ENCODE measurements around the gene NEU2.

The NEU2 gene

GRCh38 chr2:233032551-233033320, at the start of gene NEU2:
Gene NEU2, plus strand, starts transcription at chr2:233032672. Its CDS starts 0 bp downstream, at chr2:233032672.
- no peaks in the 10 kb centered on the region for H3K36me3 Mint-ChIP-seq
- no peak within 1 kb of the TSS for H3K4me3 Mint-ChIP-seq
- CTCF ChIA-PET: interaction anchor here (1.1 kb wide), 1 partner anchor 28 kb away, joined by 3 read pairs; no protein-coding TSS in a partner anchor
- no peak for DNase-seq
- H3K4me1 Mint-ChIP-seq: no peaks in the 10 kb centered on the region
- H3K27ac Mint-ChIP-seq: no peak within 1 kb of the TSS
- H3K27me3 Mint-ChIP-seq: peaks cover 17% of the 10 kb centered on the region
- H3K9me3 Mint-ChIP-seq: no peaks in the 10 kb centered on the region

GRCh38 chr2:232982926-232983668, 49.4 kb upstream of the NEU2 start:
- no peak overlapping the region for H3K27ac Mint-ChIP-seq
- CTCF ChIA-PET: interaction anchor here (0.6 kb wide), 1 partner anchor 363 kb away, joined by 3 read pairs; no protein-coding TSS in a partner anchor
- H3K36me3 Mint-ChIP-seq: no peaks in the 10 kb centered on the region
- peaks cover 4% of the 10 kb centered on the region for H3K9me3 Mint-ChIP-seq
- no peak overlapping the region for H3K4me3 Mint-ChIP-seq
- no peaks in the 10 kb centered on the region for H3K4me1 Mint-ChIP-seq
- DNase-seq: no peak
- peaks cover 30% of the 10 kb centered on the region for H3K27me3 Mint-ChIP-seq

GRCh38 chr2:232983669-232984140, 48.8 kb upstream of the NEU2 start:
- Mint-ChIP-seq H3K4me1 (no peaks in the 10 kb centered on the region), H3K4me3 (no peak overlapping the region), H3K36me3 (no peaks in the 10 kb centered on the region), H3K27me3 (peaks cover 34% of the 10 kb centered on the region), H3K27ac (no peak overlapping the region), H3K9me3 (peaks cover 4% of the 10 kb centered on the region)
- no peak for DNase-seq
- CTCF ChIA-PET: interaction anchor here (0.7 kb wide), 2 partner anchors 22 to 1297 kb away, joined by 3 to 4 read pairs; no protein-coding TSS in a partner anchor

GRCh38 chr2:232984451-232985207, 47.8 kb upstream of the NEU2 start:
- Mint-ChIP-seq H3K27me3 (peaks cover 34% of the 10 kb centered on the region), H3K9me3 (peaks cover 4% of the 10 kb centered on the region), H3K27ac (no peak overlapping the region), H3K4me1 (no peaks in the 10 kb centered on the region), H3K36me3 (no peaks in the 10 kb centered on the region), H3K4me3 (no peak overlapping the region)
- CTCF ChIA-PET: no interaction called here
- DNase-seq: no peak

GRCh38 chr2:232986155-232986554, 46.3 kb upstream of the NEU2 start:
- Mint-ChIP-seq H3K4me3 (no peak overlapping the region), H3K27ac (no peak overlapping the region), H3K27me3 (peaks cover 30% of the 10 kb centered on the region), H3K36me3 (no peaks in the 10 kb centered on the region), H3K4me1 (no peaks in the 10 kb centered on the region), H3K9me3 (peaks cover 4% of the 10 kb centered on the region)
- DNase-seq: no peak
- CTCF ChIA-PET: interaction anchor here (0.7 kb wide), 1 partner anchor 14 kb away, joined by 3 read pairs; no protein-coding TSS in a partner anchor

GRCh38 chr2:232993231-232993821, 39.1 kb upstream of the NEU2 start:
- Mint-ChIP-seq H3K4me1 (no peaks in the 10 kb centered on the region), H3K27me3 (peaks cover 7% of the 10 kb centered on the region), H3K27ac (no peak overlapping the region), H3K36me3 (no peaks in the 10 kb centered on the region), H3K4me3 (no peak overlapping the region), H3K9me3 (no peaks in the 10 kb centered on the region)
- CTCF ChIA-PET: no interaction called here
- DNase-seq: no peak

GRCh38 chr2:232994446-232994845, 38.0 kb upstream of the NEU2 start:
- CTCF ChIA-PET: no interaction called here
- no peak for DNase-seq
- no peaks in the 10 kb centered on the region for H3K9me3 Mint-ChIP-seq
- peaks cover 3% of the 10 kb centered on the region for H3K27me3 Mint-ChIP-seq
- no peak overlapping the region for H3K27ac Mint-ChIP-seq
- H3K36me3 Mint-ChIP-seq: no peaks in the 10 kb centered on the region
- no peak overlapping the region for H3K4me3 Mint-ChIP-seq
- no peaks in the 10 kb centered on the region for H3K4me1 Mint-ChIP-seq

- Mint-ChIP-seq H3K27me3 (peaks cover 6% of the 10 kb centered on the region), H3K36me3 (no peaks in the 10 kb centered on the region)
- CTCF ChIA-PET: no interaction called here
Observed at GRCh38 chr2:232997749-232998665, 34.5 kb upstream of the NEU2 start.

GRCh38 chr2:232998666-232998985, 33.8 kb upstream of the NEU2 start:
- Mint-ChIP-seq H3K36me3 (no peaks in the 10 kb centered on the region), H3K9me3 (no peaks in the 10 kb centered on the region), H3K27ac (no peak overlapping the region), H3K4me1 (no peaks in the 10 kb centered on the region), H3K27me3 (peaks cover 10% of the 10 kb centered on the region), H3K4me3 (no peak overlapping the region)
- CTCF ChIA-PET: no interaction called here
- DNase-seq: no peak

More at GRCh38 chr2:232997749-232998665, 34.5 kb upstream of the NEU2 start:
- H3K4me3 Mint-ChIP-seq: no peak overlapping the region
- no peaks in the 10 kb centered on the region for H3K4me1 Mint-ChIP-seq
- no peaks in the 10 kb centered on the region for H3K9me3 Mint-ChIP-seq
- H3K27ac Mint-ChIP-seq: no peak overlapping the region
- no peak for DNase-seq

- CTCF ChIA-PET: interaction anchor here (0.6 kb wide), 1 partner anchor 13 kb away, joined by 3 read pairs; no protein-coding TSS in a partner anchor
- H3K9me3 Mint-ChIP-seq: no peaks in the 10 kb centered on the region
Observed at GRCh38 chr2:232999354-232999753, 33.1 kb upstream of the NEU2 start.

GRCh38 chr2:233000886-233001750, 31.4 kb upstream of the NEU2 start:
- peaks cover 29% of the 10 kb centered on the region for H3K27me3 Mint-ChIP-seq
- H3K4me1 Mint-ChIP-seq: no peaks in the 10 kb centered on the region
- H3K27ac Mint-ChIP-seq: no peak overlapping the region

More at GRCh38 chr2:232999354-232999753, 33.1 kb upstream of the NEU2 start:
- Mint-ChIP-seq H3K27ac (no peak overlapping the region), H3K4me3 (no peak overlapping the region), H3K27me3 (peaks cover 15% of the 10 kb centered on the region), H3K4me1 (no peaks in the 10 kb centered on the region), H3K36me3 (no peaks in the 10 kb centered on the region)
- no peak for DNase-seq

GRCh38 chr2:233002829-233003657, 29.4 kb upstream of the NEU2 start:
- CTCF ChIA-PET: no interaction called here

More at GRCh38 chr2:233000886-233001750, 31.4 kb upstream of the NEU2 start:
- no peaks in the 10 kb centered on the region for H3K36me3 Mint-ChIP-seq
- no peaks in the 10 kb centered on the region for H3K9me3 Mint-ChIP-seq
- no peak overlapping the region for H3K4me3 Mint-ChIP-seq
- CTCF ChIA-PET: no interaction called here
- no peak for DNase-seq

More at GRCh38 chr2:233002829-233003657, 29.4 kb upstream of the NEU2 start:
- Mint-ChIP-seq H3K36me3 (no peaks in the 10 kb centered on the region), H3K27ac (no peak overlapping the region), H3K27me3 (peaks cover 29% of the 10 kb centered on the region), H3K9me3 (no peaks in the 10 kb centered on the region), H3K4me1 (no peaks in the 10 kb centered on the region), H3K4me3 (no peak overlapping the region)
- no peak for DNase-seq

Data from activated naive CD4-positive, alpha-beta T cell treated with anti-CD3 and anti-CD28 coated beads, Interleukin-2, amount 10 ng/mL, durations not matched to agents 7 days and 5 days (primary cell).